Testis (tissue), 2 donors: ENCODE measurements around the gene CACNA2D3.

Source experiments
- POLR2A ChIP-seq: fragments of 450-650 bp; IDR thresholded peaks from one replicate; pipeline ENCODE4 v1.6.1; 2017; ENCODE audit warnings: antibody characterized with exemption, mild to moderate bottlenecking, moderate library complexity
- TF ChIP-seq, protein P1 (sequence below), 3 experiments: fragments of 450-650 bp in 2 of 3; fragments of 200-600 bp in 1 of 3; sonication (generic) in 1 of 3; IDR thresholded peaks; one replicate each; pipeline ENCODE4 v1.5.1; 2016 to 2019; ENCODE audit warnings: antibody characterized with exemption in 3 of 3, mild to moderate bottlenecking in 2 of 3, moderate library complexity in 1 of 3

DNA sequence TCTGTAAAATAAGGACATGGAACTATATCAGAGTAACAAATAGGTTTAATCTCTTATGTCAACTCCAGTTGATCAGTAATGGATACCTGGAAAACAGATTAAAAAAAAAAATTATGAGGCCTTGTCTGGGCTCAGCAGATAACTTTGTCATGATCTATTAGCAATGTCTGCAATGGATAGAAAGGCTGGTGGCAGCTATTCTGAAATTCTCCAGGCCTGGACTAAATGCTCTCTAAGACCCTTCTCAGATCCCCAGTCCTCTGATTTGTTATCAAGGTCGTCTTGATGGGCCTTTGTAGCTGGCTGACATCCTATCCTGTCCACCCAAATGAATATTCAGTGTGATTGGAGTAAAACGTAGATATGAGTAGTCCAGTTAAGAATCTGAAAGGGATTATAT, 791.8 kb downstream of the CACNA2D3 start:
- TF ChIP-seq, protein P1, sequence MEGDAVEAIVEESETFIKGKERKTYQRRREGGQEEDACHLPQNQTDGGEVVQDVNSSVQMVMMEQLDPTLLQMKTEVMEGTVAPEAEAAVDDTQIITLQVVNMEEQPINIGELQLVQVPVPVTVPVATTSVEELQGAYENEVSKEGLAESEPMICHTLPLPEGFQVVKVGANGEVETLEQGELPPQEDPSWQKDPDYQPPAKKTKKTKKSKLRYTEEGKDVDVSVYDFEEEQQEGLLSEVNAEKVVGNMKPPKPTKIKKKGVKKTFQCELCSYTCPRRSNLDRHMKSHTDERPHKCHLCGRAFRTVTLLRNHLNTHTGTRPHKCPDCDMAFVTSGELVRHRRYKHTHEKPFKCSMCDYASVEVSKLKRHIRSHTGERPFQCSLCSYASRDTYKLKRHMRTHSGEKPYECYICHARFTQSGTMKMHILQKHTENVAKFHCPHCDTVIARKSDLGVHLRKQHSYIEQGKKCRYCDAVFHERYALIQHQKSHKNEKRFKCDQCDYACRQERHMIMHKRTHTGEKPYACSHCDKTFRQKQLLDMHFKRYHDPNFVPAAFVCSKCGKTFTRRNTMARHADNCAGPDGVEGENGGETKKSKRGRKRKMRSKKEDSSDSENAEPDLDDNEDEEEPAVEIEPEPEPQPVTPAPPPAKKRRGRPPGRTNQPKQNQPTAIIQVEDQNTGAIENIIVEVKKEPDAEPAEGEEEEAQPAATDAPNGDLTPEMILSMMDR (IDR thresholded peaks at IDR 0.05), result no peak
- TF ChIP-seq POLR2A, result no peak
